ENCODE data around the gene IDNK. TPM values are rescaled to one million over a fixed set of nuclear protein-coding genes. Genes with fewer than 3 reads are reported as not detected.
A peak's percentile ranks its signal among the peaks of the same experiment; 100 is the strongest.

IDNK gene
- polyA plus RNA-seq, 1 experiment = 7.5 TPM

GRCh38 chr9:83584995-83585394 lies 37.9 kb upstream of the IDNK start:
- Histone ChIP-seq H3K27me3 (ENCODE audit: control insufficient read depth, insufficient read depth, low read length) (no peaks in the 10 kb centered on the region), H3K4me3 (ENCODE audit: low read depth, low read length) (no peak overlapping the region), H3K27ac (ENCODE audit: low read depth, low read length) (no peak overlapping the region), H3K9me3 (ENCODE audit: control insufficient read depth, insufficient read depth, low read length) (no peaks in the 10 kb centered on the region)
- DNase-seq (ENCODE audit: low read depth, low spot score) = no peak
- TF ChIP-seq CTCF (IDR thresholded peaks at IDR 0.05; ENCODE audit: low read depth, low read length) = no peak
- ChIA-PET POLR2A (no interaction called here), CTCF (interaction anchor here (1.4 kb wide), 1 partner anchor 11 kb away, joined by 4 read pairs; no protein-coding TSS in a partner anchor)

- ChIA-PET POLR2A (no interaction called here), CTCF (no interaction called here)
- Histone ChIP-seq H3K9me3 (ENCODE audit: control insufficient read depth, insufficient read depth, low read length) (no peaks in the 10 kb centered on the region), H3K4me3 (ENCODE audit: low read depth, low read length) (no peak overlapping the region), H3K27me3 (ENCODE audit: control insufficient read depth, insufficient read depth, low read length) (no peaks in the 10 kb centered on the region), H3K27ac (ENCODE audit: low read depth, low read length) (no peak overlapping the region)
- no peak for DNase-seq (ENCODE audit: low read depth, low spot score)
- TF ChIP-seq CTCF (IDR thresholded peaks at IDR 0.05; ENCODE audit: low read depth, low read length) = no peak
Observed at GRCh38 chr9:83588256-83588655, 34.7 kb upstream of the IDNK start.

- CTCF ChIA-PET = interaction anchor here (0.6 to 1.2 kb wide), 4 partner anchors 11 to 263 kb away, joined by 3 to 4 read pairs (median 4); no protein-coding TSS in a partner anchor
- POLR2A ChIA-PET = no interaction called here
- peaks cover 5% of the 10 kb centered on the region for H3K27me3 ChIP-seq (ENCODE audit: control insufficient read depth, insufficient read depth, low read length)
- no peak for DNase-seq (ENCODE audit: low read depth, low spot score)
- no peak overlapping the region for H3K27ac ChIP-seq (ENCODE audit: low read depth, low read length)
- peak; percentile 45 for TF ChIP-seq CTCF (IDR thresholded peaks at IDR 0.05; ENCODE audit: low read depth, low read length)
- no peak overlapping the region for H3K4me3 ChIP-seq (ENCODE audit: low read depth, low read length)
- no peaks in the 10 kb centered on the region for H3K9me3 ChIP-seq (ENCODE audit: control insufficient read depth, insufficient read depth, low read length)
Observed at GRCh38 chr9:83596899-83597504, 25.9 kb upstream of the IDNK start.

GRCh38 chr9:83598487-83598886 lies 24.5 kb upstream of the IDNK start:
- Histone ChIP-seq H3K4me3 (ENCODE audit: low read depth, low read length) (no peak overlapping the region), H3K27me3 (ENCODE audit: control insufficient read depth, insufficient read depth, low read length) (peaks cover 5% of the 10 kb centered on the region), H3K9me3 (ENCODE audit: control insufficient read depth, insufficient read depth, low read length) (no peaks in the 10 kb centered on the region), H3K27ac (ENCODE audit: low read depth, low read length) (no peak overlapping the region)
- TF ChIP-seq CTCF (IDR thresholded peaks at IDR 0.05; ENCODE audit: low read depth, low read length) = no peak
- no peak for DNase-seq (ENCODE audit: low read depth, low spot score)
- POLR2A ChIA-PET = no interaction called here
- CTCF ChIA-PET = no interaction called here

- no peak overlapping the region for H3K4me3 ChIP-seq (ENCODE audit: low read depth, low read length)
- no peak for TF ChIP-seq CTCF (IDR thresholded peaks at IDR 0.05; ENCODE audit: low read depth, low read length)
- H3K27ac ChIP-seq (ENCODE audit: low read depth, low read length) = no peak overlapping the region
- H3K9me3 ChIP-seq (ENCODE audit: control insufficient read depth, insufficient read depth, low read length) = no peaks in the 10 kb centered on the region
- peaks cover 5% of the 10 kb centered on the region for H3K27me3 ChIP-seq (ENCODE audit: control insufficient read depth, insufficient read depth, low read length)
- POLR2A ChIA-PET = interaction anchor here (0.6 kb wide), 1 partner anchor 587 kb away, joined by 3 read pairs; no protein-coding TSS in a partner anchor
- CTCF ChIA-PET = no interaction called here
- DNase-seq (ENCODE audit: low read depth, low spot score) = no peak
Observed at GRCh38 chr9:83599071-83599470, 23.9 kb upstream of the IDNK start.

Measured in AG04450 (cell line).